CD4-positive, alpha-beta memory T cell (primary cell): Measurements from ENCODE around the gene SPATA46. TPM values are rescaled to one million over a fixed set of nuclear protein-coding genes. Genes with fewer than 3 reads are reported as not detected.

Experiments used
- CTCF ChIA-PET: fragments of 350-600 bp; sonication (Branson Sonifier 250); formaldehyde crosslinking; loops from one replicate; lab custom pipeline; 2021; ENCODE audit warnings: inconsistent platforms; ENCODE audit not compliant: partially characterized antibody; lab: Charles Lee
- POLR2A ChIA-PET: fragments of 350-600 bp; sonication (Branson Sonifier 250); formaldehyde crosslinking; loops from one replicate; lab custom pipeline; 2021; ENCODE audit not compliant: partially characterized antibody; lab: Charles Lee
- DNase-seq, 5 donors: peaks; one replicate each; pipeline versions ENCODE4 v3.0.0 to v3.0.0-alpha.2; 2020 to 2022; ENCODE audit warnings: mixed read lengths in 1 of 5
- H3K27ac ChIP-seq: one replicate; pipeline ENCODE4 v1.7.0; 2013; ENCODE audit warnings: low read depth, low read length
- H3K27me3 ChIP-seq: 2 replicates; pipeline ENCODE4 v1.7.0; 2013; ENCODE audit warnings: mild to moderate bottlenecking, low read length, moderate library complexity; ENCODE audit not compliant: insufficient read depth
- H3K36me3 ChIP-seq: 2 replicates; pipeline ENCODE4 v1.7.0; 2013; ENCODE audit warnings: mild to moderate bottlenecking, low read length, moderate library complexity; ENCODE audit not compliant: insufficient read depth
- H3K4me1 ChIP-seq: 2 replicates; pipeline ENCODE4 v1.7.0; 2013; ENCODE audit warnings: mild to moderate bottlenecking, low read length, moderate library complexity; ENCODE audit not compliant: insufficient read depth
- H3K4me3 ChIP-seq, 2 donors: one replicate each; pipeline ENCODE4 v1.7.0; 2013; ENCODE audit warnings: low read length in 2 of 2, mild to moderate bottlenecking in 1 of 2
- H3K9me3 ChIP-seq, 2 donors: one replicate each; pipeline ENCODE4 v1.7.0; 2013; ENCODE audit warnings: low read length in 2 of 2, control low read depth in 1 of 2; ENCODE audit not compliant: control insufficient read depth in 1 of 2
- H3K27ac Mint-ChIP-seq, 7 donors: one replicate each; pipeline ENCODE4 v1.8.0; 2020 to 2021; ENCODE audit warnings: mixed read lengths in 7 of 7, mild to moderate bottlenecking in 6 of 7, inconsistent platforms in 3 of 7, moderate library complexity in 3 of 7
- H3K27me3 Mint-ChIP-seq, 2 donors: one replicate each; pipeline ENCODE4 v1.8.0; 2020 to 2021; ENCODE audit warnings: mixed read lengths in 2 of 2
- H3K36me3 Mint-ChIP-seq, 2 donors: one replicate each; pipeline ENCODE4 v1.8.0; 2020 to 2021; ENCODE audit warnings: mixed read lengths in 2 of 2, inconsistent platforms in 1 of 2, mild to moderate bottlenecking in 1 of 2
- H3K4me1 Mint-ChIP-seq, 4 donors: one replicate each; pipeline ENCODE4 v1.8.0; 2020 to 2021; ENCODE audit warnings: mixed read lengths in 4 of 4, mild to moderate bottlenecking in 1 of 4
- H3K4me3 Mint-ChIP-seq, 8 donors: one replicate each; pipeline ENCODE4 v1.8.0; 2020 to 2021; ENCODE audit warnings: mixed read lengths in 8 of 8, mild to moderate bottlenecking in 7 of 8, moderate library complexity in 6 of 8, inconsistent platforms in 3 of 8
- H3K9me3 Mint-ChIP-seq, 8 donors: one replicate each; pipeline ENCODE4 v1.8.0; 2020 to 2021; ENCODE audit warnings: mixed read lengths in 8 of 8, mild to moderate bottlenecking in 5 of 8, inconsistent platforms in 3 of 8, moderate library complexity in 1 of 8
- intact Hi-C: fragments of 100-400 bp; cut with micrococcal nuclease; formaldehyde crosslinking; loops from one replicate; pipeline ENCODE4 v1.15.1; 2023
- polyA plus RNA-seq, 2 donors: library from polyadenylated mRNA; unstranded; fragments of 300-500 nt; fragmentation: Illumina TruSeq; gene quantifications; one replicate each; pipeline ENCODE4 v1.2.3, GENCODE V29; 2021
- total RNA-seq, 2 experiments: library from RNA; stranded (reverse); gene quantifications; one replicate each; pipeline ENCODE4 v1.2.3, GENCODE V29; 2021

SPATA46 gene
- total and polyA plus RNA-seq, 4 experiments from 2014 or later: not detected

- H3K27me3 Mint-ChIP-seq: no peaks in the 10 kb centered on the region
- POLR2A ChIA-PET: no interaction called here
Measured at GRCh38 chr1:162372159-162373071, 4.2 kb downstream of the SPATA46 start.

GRCh38 chr1:162371611-162372010 is 5.0 kb downstream of the SPATA46 start:
- H3K27ac ChIP-seq: no peak overlapping the region
- no peaks in the 10 kb centered on the region for H3K36me3 Mint-ChIP-seq
- no peaks in the 10 kb centered on the region for H3K9me3 Mint-ChIP-seq
- no peaks in the 10 kb centered on the region for H3K4me1 Mint-ChIP-seq
- DNase-seq: no peak
- H3K27me3 Mint-ChIP-seq: no peaks in the 10 kb centered on the region
- no peaks in the 10 kb centered on the region for H3K27me3 ChIP-seq
- intact Hi-C loops: no loop called here
- no peak overlapping the region for H3K4me3 ChIP-seq
- H3K36me3 ChIP-seq: no peaks in the 10 kb centered on the region
- POLR2A ChIA-PET: no interaction called here
- H3K27ac Mint-ChIP-seq: no peak overlapping the region
- CTCF ChIA-PET: interaction anchor here (1.5 kb wide), 1 partner anchor 20 kb away, joined by 4 read pairs; no protein-coding TSS in a partner anchor
- no peaks in the 10 kb centered on the region for H3K4me1 ChIP-seq
- H3K9me3 ChIP-seq: no peaks in the 10 kb centered on the region
- no peak overlapping the region for H3K4me3 Mint-ChIP-seq

More at GRCh38 chr1:162372159-162373071, 4.2 kb downstream of the SPATA46 start:
- H3K9me3 Mint-ChIP-seq: no peaks in the 10 kb centered on the region
- CTCF ChIA-PET: interaction anchor here (1.5 kb wide), 1 partner anchor 19 kb away, joined by 4 read pairs; no protein-coding TSS in a partner anchor
- no peaks in the 10 kb centered on the region for H3K27me3 ChIP-seq
- H3K27ac Mint-ChIP-seq: no peak overlapping the region
- no peak overlapping the region for H3K4me3 Mint-ChIP-seq
- H3K36me3 ChIP-seq: no peaks in the 10 kb centered on the region
- H3K9me3 ChIP-seq: no peaks in the 10 kb centered on the region
- no peak overlapping the region for H3K27ac ChIP-seq
- no peaks in the 10 kb centered on the region for H3K4me1 ChIP-seq
- H3K4me1 Mint-ChIP-seq: no peaks in the 10 kb centered on the region
- intact Hi-C loops: no loop called here
- no peak overlapping the region for H3K4me3 ChIP-seq
- no peaks in the 10 kb centered on the region for H3K36me3 Mint-ChIP-seq
- no peak for DNase-seq

GRCh38 chr1:162370721-162371120 is 5.9 kb downstream of the SPATA46 start:
- Histone ChIP-seq H3K4me1 (no peaks in the 10 kb centered on the region), H3K36me3 (no peaks in the 10 kb centered on the region), H3K27ac (no peak overlapping the region), H3K4me3 (no peak overlapping the region), H3K27me3 (no peaks in the 10 kb centered on the region), H3K9me3 (no peaks in the 10 kb centered on the region)
- Mint-ChIP-seq H3K4me3 (no peak overlapping the region), H3K27ac (no peak overlapping the region), H3K27me3 (no peaks in the 10 kb centered on the region), H3K4me1 (no peaks in the 10 kb centered on the region), H3K36me3 (no peaks in the 10 kb centered on the region), H3K9me3 (no peaks in the 10 kb centered on the region)
- DNase-seq: no peak
- intact Hi-C loops: no loop called here
- CTCF ChIA-PET: no interaction called here
- POLR2A ChIA-PET: no interaction called here

DNA sequence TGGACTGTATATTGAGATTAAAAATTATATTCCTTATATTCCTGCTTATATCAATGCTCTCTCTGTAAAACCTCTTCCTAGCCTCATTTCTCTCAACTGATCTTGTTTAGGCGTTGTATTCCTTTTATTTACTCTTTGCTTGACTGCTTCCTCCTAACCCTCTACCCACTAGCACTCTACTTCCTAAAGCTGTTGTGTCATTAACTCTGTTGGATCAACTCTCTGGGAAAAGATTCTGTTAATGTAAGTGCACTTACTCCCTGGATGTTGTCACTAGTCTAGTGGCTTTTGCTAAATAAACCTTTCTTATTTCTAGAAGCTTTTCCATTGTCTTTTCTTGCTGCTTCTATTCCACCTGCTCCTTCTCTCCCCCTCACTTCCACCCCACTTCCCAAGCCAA is 6.5 kb downstream of the SPATA46 start:
- no peaks in the 10 kb centered on the region for H3K27me3 ChIP-seq
- H3K36me3 ChIP-seq: no peaks in the 10 kb centered on the region
- no peaks in the 10 kb centered on the region for H3K4me1 ChIP-seq
- Mint-ChIP-seq H3K4me3 (no peak overlapping the region), H3K27me3 (peaks cover 0 to 2% of the 10 kb centered on the region in 2 donors), H3K27ac (no peak overlapping the region), H3K4me1 (no peaks in the 10 kb centered on the region), H3K36me3 (no peaks in the 10 kb centered on the region), H3K9me3 (no peaks in the 10 kb centered on the region)
- intact Hi-C loops: no loop called here
- DNase-seq: no peak
- H3K4me3 ChIP-seq: no peak overlapping the region
- ChIA-PET POLR2A (no interaction called here), CTCF (no interaction called here)
- H3K9me3 ChIP-seq: no peaks in the 10 kb centered on the region
- no peak overlapping the region for H3K27ac ChIP-seq

DNA sequence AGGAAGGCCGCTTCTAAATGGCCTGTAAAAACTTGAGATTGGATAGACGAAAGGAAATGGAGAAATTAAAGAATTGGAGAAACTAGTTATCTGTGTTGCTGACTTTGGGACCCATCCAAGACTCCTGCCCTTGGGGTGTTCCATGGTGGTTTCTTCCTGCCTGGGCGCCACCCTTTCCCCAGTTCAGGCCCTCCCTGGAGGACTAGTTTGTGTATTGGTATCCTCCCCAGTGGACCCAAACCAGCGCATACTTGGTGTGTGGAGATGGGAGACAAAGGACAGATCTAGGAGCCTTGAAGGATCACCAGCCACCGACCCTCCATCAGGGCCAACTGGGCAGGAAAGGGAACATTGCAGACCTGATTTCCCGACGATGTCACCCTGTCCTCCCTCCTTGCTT is 7.1 kb downstream of the SPATA46 start:
- intact Hi-C loops: no loop called here
- POLR2A ChIA-PET: no interaction called here

GRCh38 chr1:162368451-162368850 is 8.2 kb downstream of the SPATA46 start:
- Mint-ChIP-seq H3K36me3 (no peaks in the 10 kb centered on the region), H3K4me3 (no peak overlapping the region), H3K4me1 (no peaks in the 10 kb centered on the region), H3K9me3 (no peaks in the 10 kb centered on the region), H3K27me3 (peaks cover 4 to 9% of the 10 kb centered on the region in 2 donors), H3K27ac (no peak overlapping the region)
- intact Hi-C loops: no loop called here
- no peak for DNase-seq
- Histone ChIP-seq H3K9me3 (no peaks in the 10 kb centered on the region), H3K27me3 (no peaks in the 10 kb centered on the region), H3K36me3 (no peaks in the 10 kb centered on the region), H3K4me1 (no peaks in the 10 kb centered on the region), H3K4me3 (no peak overlapping the region), H3K27ac (no peak overlapping the region)
- ChIA-PET POLR2A (no interaction called here), CTCF (no interaction called here)

More for the DNA sequence above, 7.1 kb downstream of the SPATA46 start:
- no peak for DNase-seq
- Mint-ChIP-seq H3K27ac (no peak overlapping the region), H3K4me3 (no peak overlapping the region), H3K27me3 (peaks cover 0 to 5% of the 10 kb centered on the region in 2 donors), H3K36me3 (no peaks in the 10 kb centered on the region), H3K4me1 (no peaks in the 10 kb centered on the region), H3K9me3 (no peaks in the 10 kb centered on the region)
- Histone ChIP-seq H3K27ac (no peak overlapping the region), H3K4me1 (no peaks in the 10 kb centered on the region), H3K4me3 (no peak overlapping the region), H3K36me3 (no peaks in the 10 kb centered on the region), H3K27me3 (no peaks in the 10 kb centered on the region), H3K9me3 (no peaks in the 10 kb centered on the region)
- CTCF ChIA-PET: no interaction called here

DNA sequence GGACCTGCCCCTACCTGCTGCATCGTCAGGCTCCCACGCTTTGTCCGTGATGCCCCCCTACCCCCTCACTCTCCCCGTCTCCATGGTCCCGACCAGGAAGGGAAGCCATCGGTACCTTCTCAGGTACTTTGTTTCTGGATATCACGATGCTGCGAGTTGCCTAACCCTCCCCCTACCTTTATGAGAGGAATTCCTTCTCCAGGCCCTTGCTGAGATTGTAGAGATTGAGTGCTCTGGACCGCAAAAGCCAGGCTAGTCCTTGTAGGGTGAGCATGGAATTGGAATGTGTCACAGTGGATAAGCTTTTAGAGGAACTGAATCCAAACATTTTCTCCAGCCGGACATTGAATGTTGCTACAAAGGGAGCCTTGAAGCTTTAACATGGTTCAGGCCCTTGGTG is 8.9 kb downstream of the SPATA46 start:
- no peak overlapping the region for H3K27ac ChIP-seq
- Mint-ChIP-seq H3K27me3 (peaks cover 4 to 10% of the 10 kb centered on the region in 2 donors), H3K27ac (no peak overlapping the region), H3K36me3 (no peaks in the 10 kb centered on the region), H3K4me1 (no peaks in the 10 kb centered on the region), H3K9me3 (no peaks in the 10 kb centered on the region), H3K4me3 (no peak overlapping the region)
- no peak for DNase-seq
- H3K27me3 ChIP-seq: no peaks in the 10 kb centered on the region
- POLR2A ChIA-PET: no interaction called here
- intact Hi-C loops: no loop called here
- H3K36me3 ChIP-seq: no peaks in the 10 kb centered on the region
- H3K4me3 ChIP-seq: no peak overlapping the region
- no peaks in the 10 kb centered on the region for H3K9me3 ChIP-seq
- H3K4me1 ChIP-seq: no peaks in the 10 kb centered on the region
- CTCF ChIA-PET: no interaction called here
